Dedifferentiated amniotic fluid mesenchymal stem cell (primary cell): ENCODE measurements around the gene NFKB2.

ENCODE experiments used
- DNase-seq: peaks from one replicate; pipeline ENCODE4 v3.0.0-alpha.2; 2016; ENCODE audit errors: extremely low spot score

NFKB2 gene

GRCh38 chr10:102451105-102451969 is 55.8 kb downstream of the NFKB2 start, which contains the start of gene C10orf95:
TSS of gene C10orf95 (minus strand) at chr10:102451543. CDS start at chr10:102451093, 450 bp downstream.
- DNase-seq: no peak
